22Rv1 (cell line): Measurements from ENCODE around the gene CLEC11A.
"Not testable (repeated sequence)": the region's sequence is repeated elsewhere in the genome, so short reads cannot be mapped to it uniquely, and the experiment has no call there.

Experiments
- ZFX ChIP-seq: fragments of 450-650 bp; IDR thresholded peaks from 2 replicates; pipeline ENCODE4 v1.6.1; 2017; ENCODE audit warnings: antibody characterized with exemption, borderline replicate concordance
- TF ChIP-seq, protein P1 (sequence below): fragments of 450-650 bp; IDR thresholded peaks from 2 replicates; pipeline ENCODE4 v1.5.1; 2017; ENCODE audit warnings: mild to moderate bottlenecking

GRCh38 chr19:50767263-50767662 lies 44.1 kb downstream of the CLEC11A start:
- TF ChIP-seq, protein P1, sequence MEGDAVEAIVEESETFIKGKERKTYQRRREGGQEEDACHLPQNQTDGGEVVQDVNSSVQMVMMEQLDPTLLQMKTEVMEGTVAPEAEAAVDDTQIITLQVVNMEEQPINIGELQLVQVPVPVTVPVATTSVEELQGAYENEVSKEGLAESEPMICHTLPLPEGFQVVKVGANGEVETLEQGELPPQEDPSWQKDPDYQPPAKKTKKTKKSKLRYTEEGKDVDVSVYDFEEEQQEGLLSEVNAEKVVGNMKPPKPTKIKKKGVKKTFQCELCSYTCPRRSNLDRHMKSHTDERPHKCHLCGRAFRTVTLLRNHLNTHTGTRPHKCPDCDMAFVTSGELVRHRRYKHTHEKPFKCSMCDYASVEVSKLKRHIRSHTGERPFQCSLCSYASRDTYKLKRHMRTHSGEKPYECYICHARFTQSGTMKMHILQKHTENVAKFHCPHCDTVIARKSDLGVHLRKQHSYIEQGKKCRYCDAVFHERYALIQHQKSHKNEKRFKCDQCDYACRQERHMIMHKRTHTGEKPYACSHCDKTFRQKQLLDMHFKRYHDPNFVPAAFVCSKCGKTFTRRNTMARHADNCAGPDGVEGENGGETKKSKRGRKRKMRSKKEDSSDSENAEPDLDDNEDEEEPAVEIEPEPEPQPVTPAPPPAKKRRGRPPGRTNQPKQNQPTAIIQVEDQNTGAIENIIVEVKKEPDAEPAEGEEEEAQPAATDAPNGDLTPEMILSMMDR, result not testable (repeated sequence)
- not testable (repeated sequence) for TF ChIP-seq ZFX
